Nephron (organoid): Measurements from ENCODE around the gene ARMH1.

ENCODE experiments used
- H3K27ac Mint-ChIP-seq, 3 experiments: 2 replicates each; pipeline ENCODE4 v1.8.0; 2020; ENCODE audit warnings: mixed read lengths in 3 of 3, mild to moderate bottlenecking in 2 of 3, moderate library complexity in 1 of 3
- H3K27me3 Mint-ChIP-seq: 2 replicates; pipeline ENCODE4 v1.8.0; 2021; ENCODE audit warnings: low read depth, mild to moderate bottlenecking, moderate library complexity, mixed read lengths
- H3K36me3 Mint-ChIP-seq: 2 replicates; pipeline ENCODE4 v1.8.0; 2020; ENCODE audit warnings: low read depth, mixed read lengths
- H3K4me1 Mint-ChIP-seq: 2 replicates; pipeline ENCODE4 v1.8.0; 2020; ENCODE audit warnings: mixed read lengths
- H3K4me3 Mint-ChIP-seq, 3 experiments: 2 replicates each; pipeline ENCODE4 v1.8.0; 2020; ENCODE audit warnings: mild to moderate bottlenecking in 3 of 3, mixed read lengths in 3 of 3, moderate library complexity in 2 of 3
- H3K9me3 Mint-ChIP-seq: 2 replicates; pipeline ENCODE4 v1.8.0; 2020; ENCODE audit warnings: mixed read lengths
- TF ChIP-seq, protein P1 (sequence below), 3 experiments: fragments of 200-600 bp; sonication (generic); IDR thresholded peaks; one replicate each; pipeline ENCODE4 v1.5.0; 2021; ENCODE audit warnings: antibody characterized with exemption in 3 of 3; ENCODE audit not compliant: unreplicated experiment in 3 of 3

ARMH1 gene

DNA sequence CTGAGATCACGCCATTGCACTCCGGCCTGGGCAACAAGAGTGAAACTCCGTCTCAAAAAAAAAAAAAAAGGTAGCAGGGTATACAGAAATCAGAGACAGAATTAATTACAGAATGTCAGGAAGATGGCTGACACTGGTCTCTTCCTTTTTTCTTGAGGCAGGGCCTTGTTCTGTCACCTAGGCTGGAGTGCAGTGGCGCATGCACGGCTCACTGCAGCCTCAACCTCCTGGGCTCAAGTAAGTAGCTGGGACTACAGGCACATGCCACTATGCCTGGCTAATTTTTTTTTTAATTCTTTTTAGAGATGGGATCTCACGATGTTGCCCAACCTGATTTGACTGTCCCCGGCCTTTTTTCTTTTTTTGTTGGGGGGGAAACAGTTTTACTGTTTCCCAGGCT, 40.0 kb downstream of the ARMH1 start:
- TF ChIP-seq, protein P1, sequence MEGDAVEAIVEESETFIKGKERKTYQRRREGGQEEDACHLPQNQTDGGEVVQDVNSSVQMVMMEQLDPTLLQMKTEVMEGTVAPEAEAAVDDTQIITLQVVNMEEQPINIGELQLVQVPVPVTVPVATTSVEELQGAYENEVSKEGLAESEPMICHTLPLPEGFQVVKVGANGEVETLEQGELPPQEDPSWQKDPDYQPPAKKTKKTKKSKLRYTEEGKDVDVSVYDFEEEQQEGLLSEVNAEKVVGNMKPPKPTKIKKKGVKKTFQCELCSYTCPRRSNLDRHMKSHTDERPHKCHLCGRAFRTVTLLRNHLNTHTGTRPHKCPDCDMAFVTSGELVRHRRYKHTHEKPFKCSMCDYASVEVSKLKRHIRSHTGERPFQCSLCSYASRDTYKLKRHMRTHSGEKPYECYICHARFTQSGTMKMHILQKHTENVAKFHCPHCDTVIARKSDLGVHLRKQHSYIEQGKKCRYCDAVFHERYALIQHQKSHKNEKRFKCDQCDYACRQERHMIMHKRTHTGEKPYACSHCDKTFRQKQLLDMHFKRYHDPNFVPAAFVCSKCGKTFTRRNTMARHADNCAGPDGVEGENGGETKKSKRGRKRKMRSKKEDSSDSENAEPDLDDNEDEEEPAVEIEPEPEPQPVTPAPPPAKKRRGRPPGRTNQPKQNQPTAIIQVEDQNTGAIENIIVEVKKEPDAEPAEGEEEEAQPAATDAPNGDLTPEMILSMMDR (IDR thresholded peaks at IDR 0.05; ENCODE audit: unreplicated experiment in 3 of 3): no peak
- peaks cover 17% of the 10 kb centered on the region for H3K27me3 Mint-ChIP-seq
- H3K4me1 Mint-ChIP-seq: no peaks in the 10 kb centered on the region
- peaks cover 4% of the 10 kb centered on the region for H3K9me3 Mint-ChIP-seq
- H3K4me3 Mint-ChIP-seq: no peak overlapping the region
- peaks cover 3% of the 10 kb centered on the region for H3K36me3 Mint-ChIP-seq
- H3K27ac Mint-ChIP-seq: peak overlapping the region in 1 of 3 experiments; percentile 55

DNA sequence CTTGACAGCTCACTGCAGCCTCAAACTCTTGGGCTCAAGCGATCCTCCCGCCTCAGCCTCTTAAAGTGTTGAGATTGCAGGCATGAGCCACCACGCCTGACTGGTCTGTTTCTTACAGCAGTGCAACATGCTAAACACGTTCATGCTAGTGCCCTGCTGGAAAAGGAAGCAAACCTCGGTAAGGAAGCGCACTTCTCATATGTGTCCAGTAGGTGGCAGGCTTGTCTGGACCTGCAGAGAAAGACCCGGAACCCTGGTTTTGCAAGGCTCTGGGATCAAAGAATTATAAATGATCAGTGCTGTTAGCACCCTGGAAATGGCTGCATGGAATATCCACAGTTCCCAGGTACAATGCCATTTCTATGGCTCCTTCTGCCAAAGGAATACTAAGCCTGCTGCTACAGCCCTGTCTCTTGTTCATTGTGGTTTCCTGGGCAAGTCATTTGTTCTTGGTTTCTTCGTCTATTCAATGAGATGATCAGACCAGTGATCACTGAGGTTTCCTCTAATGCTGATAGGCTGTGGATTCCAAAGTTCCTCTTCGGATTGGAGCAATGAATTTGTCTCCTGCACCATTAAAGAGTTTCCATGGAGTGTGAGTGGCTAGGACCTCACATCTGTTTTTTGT, 40.5 kb downstream of the ARMH1 start:
- H3K4me1 Mint-ChIP-seq: no peaks in the 10 kb centered on the region
- H3K36me3 Mint-ChIP-seq: peaks cover 3% of the 10 kb centered on the region
- peaks cover 4% of the 10 kb centered on the region for H3K9me3 Mint-ChIP-seq
- TF ChIP-seq, protein P1 (IDR thresholded peaks at IDR 0.05; ENCODE audit: unreplicated experiment in 3 of 3): peak; percentile 83 to 91 (median 91)
- no peak overlapping the region for H3K4me3 Mint-ChIP-seq
- peak overlapping the region in 1 of 3 experiments; percentile 55 for H3K27ac Mint-ChIP-seq
- peaks cover 17% of the 10 kb centered on the region for H3K27me3 Mint-ChIP-seq

DNA sequence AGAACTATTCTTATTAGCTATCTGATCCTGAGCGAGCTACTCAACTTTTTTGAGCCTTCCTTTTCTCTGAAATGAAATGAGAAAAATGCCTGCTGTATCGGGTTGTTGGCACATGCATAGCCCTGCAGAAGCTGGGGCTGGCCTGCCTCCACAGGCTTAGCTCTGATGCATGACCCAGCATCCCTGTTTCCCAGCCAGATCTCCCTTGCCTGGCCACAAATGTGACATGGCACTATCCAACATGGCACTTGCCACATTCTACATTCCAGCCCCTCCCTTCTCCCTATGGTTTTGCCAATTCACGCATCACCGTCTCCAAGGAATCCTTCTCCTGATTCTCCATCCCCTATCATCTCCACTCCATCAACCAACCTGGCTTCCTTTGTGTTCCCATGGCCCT, 42.6 kb downstream of the ARMH1 start:
- Mint-ChIP-seq H3K4me3 (no peak overlapping the region), H3K27me3 (peaks cover 17% of the 10 kb centered on the region), H3K36me3 (no peaks in the 10 kb centered on the region), H3K27ac (no peak overlapping the region), H3K9me3 (no peaks in the 10 kb centered on the region), H3K4me1 (peaks cover 11% of the 10 kb centered on the region)
- TF ChIP-seq, protein P1 (IDR thresholded peaks at IDR 0.05; ENCODE audit: unreplicated experiment in 3 of 3): no peak

DNA sequence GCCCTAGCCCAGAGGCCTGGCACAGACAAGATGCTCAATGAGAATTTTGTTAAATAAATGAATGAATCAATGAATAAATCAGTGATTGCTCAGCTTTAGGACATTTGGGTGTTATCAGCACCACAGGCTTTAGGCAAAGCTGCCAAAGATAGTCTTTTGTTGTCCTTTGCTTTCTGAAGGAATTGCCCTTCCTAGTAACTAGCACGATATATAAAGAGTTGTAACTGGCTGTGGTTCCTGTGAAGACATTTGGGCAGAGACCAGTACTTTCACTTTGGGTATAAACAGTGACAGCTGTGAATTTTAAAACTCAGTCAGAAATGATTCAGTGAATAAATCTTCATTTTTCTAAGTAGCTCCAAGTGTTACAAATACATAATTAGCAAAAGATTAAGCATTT, 43.1 kb downstream of the ARMH1 start:
- Mint-ChIP-seq H3K27ac (no peak overlapping the region), H3K9me3 (no peaks in the 10 kb centered on the region), H3K4me1 (peaks cover 11% of the 10 kb centered on the region)

DNA sequence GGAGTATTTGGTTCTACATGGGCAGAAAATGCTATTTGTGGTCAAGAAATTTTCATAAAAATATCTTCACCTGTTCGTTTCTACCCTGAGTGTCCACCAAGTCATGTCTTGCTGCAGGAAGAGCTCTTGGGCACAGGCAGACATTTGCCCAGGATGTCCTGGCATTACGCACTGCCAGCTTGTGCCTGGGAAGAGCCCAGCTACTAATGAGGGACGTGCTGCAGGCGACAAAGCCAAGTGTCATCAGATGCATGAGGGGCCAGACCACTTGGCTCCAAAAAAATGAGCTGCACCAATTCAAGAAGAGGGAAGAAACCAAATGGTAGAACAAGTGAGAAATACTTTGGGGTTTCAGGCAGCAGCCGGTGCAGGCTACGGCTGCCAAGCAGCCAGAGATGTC, 43.6 kb downstream of the ARMH1 start:
- H3K36me3 Mint-ChIP-seq: no peaks in the 10 kb centered on the region
- H3K27ac Mint-ChIP-seq: no peak overlapping the region
- H3K4me1 Mint-ChIP-seq: peaks cover 11% of the 10 kb centered on the region
- H3K27me3 Mint-ChIP-seq: peaks cover 19% of the 10 kb centered on the region
- TF ChIP-seq, protein P1 (IDR thresholded peaks at IDR 0.05; ENCODE audit: unreplicated experiment in 3 of 3): no peak
- H3K9me3 Mint-ChIP-seq: no peaks in the 10 kb centered on the region
- no peak overlapping the region for H3K4me3 Mint-ChIP-seq

More for the DNA sequence above, 43.1 kb downstream of the ARMH1 start:
- H3K4me3 Mint-ChIP-seq: no peak overlapping the region
- no peaks in the 10 kb centered on the region for H3K36me3 Mint-ChIP-seq
- H3K27me3 Mint-ChIP-seq: peaks cover 17% of the 10 kb centered on the region
- TF ChIP-seq, protein P1 (IDR thresholded peaks at IDR 0.05; ENCODE audit: unreplicated experiment in 3 of 3): no peak

DNA sequence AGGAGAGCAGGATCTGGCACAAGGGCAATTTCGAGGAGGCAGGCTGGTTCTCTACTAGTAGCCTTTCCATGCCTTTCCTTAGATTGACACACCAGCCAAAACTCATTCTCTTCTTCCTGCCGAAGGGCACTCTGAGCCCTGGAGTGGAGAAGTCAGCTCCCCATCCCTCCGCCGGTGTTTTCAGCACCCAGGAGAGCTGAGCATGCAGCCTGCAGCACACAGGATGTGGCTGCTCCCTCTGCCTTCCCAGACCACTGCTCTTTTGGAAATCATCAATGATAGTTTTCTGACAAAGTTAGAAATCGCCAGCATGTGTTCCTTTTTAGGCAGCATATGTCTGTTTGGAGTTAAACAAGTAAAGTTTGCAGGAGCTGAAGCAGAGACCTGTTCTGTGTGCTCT, 44.8 kb downstream of the ARMH1 start:
- H3K4me3 Mint-ChIP-seq: no peak overlapping the region

More for the DNA sequence above, 44.8 kb downstream of the ARMH1 start:
- peaks cover 20% of the 10 kb centered on the region for H3K27me3 Mint-ChIP-seq
- TF ChIP-seq, protein P1 (IDR thresholded peaks at IDR 0.05; ENCODE audit: unreplicated experiment in 3 of 3): no peak
- H3K9me3 Mint-ChIP-seq: no peaks in the 10 kb centered on the region
- H3K36me3 Mint-ChIP-seq: no peaks in the 10 kb centered on the region
- H3K4me1 Mint-ChIP-seq: peaks cover 11% of the 10 kb centered on the region
- H3K27ac Mint-ChIP-seq: no peak overlapping the region
